A549 (cell line): ENCODE data around the gene USP2.

Experiments used
- FOSL2 ChIP-seq, 2 experiments: fragments of 450-650 bp in 1 of 2; fragments of >200 bp in 1 of 2; sonication (Bioruptor Twin) in 1 of 2; formaldehyde crosslinking; IDR thresholded peaks; 2 replicates each; pipeline versions ENCODE4 v1.5.0 to v1.6.1; 2016 to 2020; ENCODE audit warnings: mild to moderate bottlenecking in 1 of 2, moderate library complexity in 1 of 2
- NR3C1 ChIP-seq: fragments of >200 bp; sonication (Bioruptor Twin); formaldehyde crosslinking; IDR thresholded peaks from 3 replicates; pipeline ENCODE4 v1.6.1; 2017
- TF ChIP-seq, protein P1 (sequence below): fragments of >200 bp; sonication (Bioruptor Twin); formaldehyde crosslinking; IDR thresholded peaks from 3 replicates; pipeline ENCODE4 v1.5.1; 2016

DNA sequence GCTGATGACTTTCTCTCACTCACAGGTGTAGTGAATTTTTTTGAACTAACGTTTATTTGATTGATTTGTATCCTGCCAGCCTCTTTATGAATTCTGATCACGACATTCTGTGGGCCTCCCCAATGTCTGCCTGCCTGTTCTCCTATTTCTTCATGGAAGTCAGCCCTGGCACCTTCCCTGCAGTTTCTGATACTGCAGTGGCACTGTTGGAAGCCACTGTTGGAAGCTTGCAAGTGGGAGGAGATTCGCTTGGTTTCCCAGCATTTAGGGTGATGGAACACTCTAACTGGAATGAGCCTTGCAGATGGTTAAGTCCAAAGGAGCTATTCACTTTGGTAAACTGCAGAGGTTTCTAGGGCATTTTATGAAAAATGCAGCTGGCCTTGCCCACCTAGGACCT lies 42.8 kb upstream of the USP2 start:
- TF ChIP-seq FOSL2 (IDR thresholded peaks at IDR 0.05) (no peak), FOSL2 (CRISPR knock-in tag; IDR thresholded peaks at IDR 0.05) (no peak), NR3C1 (no peak)
- TF ChIP-seq, protein P1, sequence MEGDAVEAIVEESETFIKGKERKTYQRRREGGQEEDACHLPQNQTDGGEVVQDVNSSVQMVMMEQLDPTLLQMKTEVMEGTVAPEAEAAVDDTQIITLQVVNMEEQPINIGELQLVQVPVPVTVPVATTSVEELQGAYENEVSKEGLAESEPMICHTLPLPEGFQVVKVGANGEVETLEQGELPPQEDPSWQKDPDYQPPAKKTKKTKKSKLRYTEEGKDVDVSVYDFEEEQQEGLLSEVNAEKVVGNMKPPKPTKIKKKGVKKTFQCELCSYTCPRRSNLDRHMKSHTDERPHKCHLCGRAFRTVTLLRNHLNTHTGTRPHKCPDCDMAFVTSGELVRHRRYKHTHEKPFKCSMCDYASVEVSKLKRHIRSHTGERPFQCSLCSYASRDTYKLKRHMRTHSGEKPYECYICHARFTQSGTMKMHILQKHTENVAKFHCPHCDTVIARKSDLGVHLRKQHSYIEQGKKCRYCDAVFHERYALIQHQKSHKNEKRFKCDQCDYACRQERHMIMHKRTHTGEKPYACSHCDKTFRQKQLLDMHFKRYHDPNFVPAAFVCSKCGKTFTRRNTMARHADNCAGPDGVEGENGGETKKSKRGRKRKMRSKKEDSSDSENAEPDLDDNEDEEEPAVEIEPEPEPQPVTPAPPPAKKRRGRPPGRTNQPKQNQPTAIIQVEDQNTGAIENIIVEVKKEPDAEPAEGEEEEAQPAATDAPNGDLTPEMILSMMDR = no peak
